ENCODE results near the gene ROBO1.

- TF ChIP-seq CTCF (IDR thresholded peaks at IDR 0.05), result no peak
- no peak for TF ChIP-seq POLR2A (IDR thresholded peaks at IDR 0.05)
These were observed 1205.5 kb downstream of the ROBO1 start for GRCh38 chr3:78562328-78562727.
